ENCODE results near the gene LILRB3. TPM values are rescaled to one million over a fixed set of nuclear protein-coding genes. Genes with fewer than 3 reads are reported as not detected.

Gene LILRB3
- not detected in 2 replicates for total RNA-seq

GRCh38 chr19:54222474-54223276 lies at the start of gene LILRB3:
Gene LILRB3 (minus strand): TSS chr19:54223007. CDS start chr19:54222976, 31 bp downstream.

GRCh38 chr19:54257116-54257480 lies 34.3 kb upstream of the LILRB3 start, which contains the start of gene LILRB5:
Gene LILRB5 (minus strand): TSS chr19:54257273. CDS start chr19:54257193, 80 bp downstream.

GRCh38 chr19:54242646-54243045 lies 19.8 kb upstream of the LILRB3 start, which contains the start of gene LILRA6:
Gene LILRA6 (minus strand): TSS chr19:54242790.

GRCh38 chr19:54191011-54191810 lies 31.6 kb downstream of the LILRB3 start, which contains the start of gene TSEN34:
Gene TSEN34 (plus strand): TSS chr19:54191308. CDS start chr19:54191365, 57 bp downstream.

GRCh38 chr19:54189145-54189734 lies 33.6 kb downstream of the LILRB3 start, which contains the start of gene MBOAT7:
Gene MBOAT7 (minus strand): TSS chr19:54189580. CDS start chr19:54188508, 1,072 bp downstream.

GRCh38 chr19:54172471-54173358 lies 50.1 kb downstream of the LILRB3 start, which contains the start of gene TMC4:
Gene TMC4 (minus strand): TSS chr19:54173160. CDS start chr19:54173117, 43 bp downstream.

Small RNAs within 50 kb of the gene (small RNA-seq; reads per million reads assigned to genes)
- not detected for gene RNU6-1307P

Other genes with a start within 250 kb of the LILRB3 start
- 1.5 and 2.9 TPM in 2 replicates for gene CACNG6, start 231.4 kb downstream of the LILRB3 start, total RNA-seq
- gene VSTM1, start 159.1 kb downstream of the LILRB3 start, total RNA-seq: not detected in 2 replicates
- not detected in 2 replicates for gene TARM1, start 141.6 kb downstream of the LILRB3 start, total RNA-seq
- 0.19 TPM in 1 of 2 replicates, not detected in the other for gene OSCAR, start 122.2 kb downstream of the LILRB3 start, total RNA-seq
- 7.9 and 44.4 TPM in 2 replicates for gene NDUFA3, start 120.2 kb downstream of the LILRB3 start, total RNA-seq
- gene TFPT, start 107.3 kb downstream of the LILRB3 start, total RNA-seq: 18.9 and 24.0 TPM in 2 replicates
- 58.5 and 66.7 TPM in 2 replicates for gene PRPF31, start 107.3 kb downstream of the LILRB3 start, total RNA-seq
- 9.6 and 13.4 TPM in 2 replicates for gene CNOT3, start 85.2 kb downstream of the LILRB3 start, total RNA-seq
- gene LENG1, start 63.3 kb downstream of the LILRB3 start, total RNA-seq: 4.5 and 5.9 TPM in 2 replicates
- gene TMC4, start 49.8 kb downstream of the LILRB3 start, total RNA-seq: not detected in 2 replicates
- gene MBOAT7, start 33.4 kb downstream of the LILRB3 start, total RNA-seq: 78.7 and 93.7 TPM in 2 replicates
- 62.1 and 68.9 TPM in 2 replicates for gene TSEN34, start 31.7 kb downstream of the LILRB3 start, total RNA-seq
- gene RPS9, start 22.1 kb downstream of the LILRB3 start, total RNA-seq: 1,549 and 1,933 TPM in 2 replicates
- not detected in 2 replicates for gene LILRA6, start 19.8 kb upstream of the LILRB3 start, total RNA-seq
- not detected in 2 replicates for gene LILRB5, start 34.3 kb upstream of the LILRB3 start, total RNA-seq
- not detected in 2 replicates for gene LILRB2, start 58.1 kb upstream of the LILRB3 start, total RNA-seq
- gene LILRA5, start 90.2 kb upstream of the LILRB3 start, total RNA-seq: not detected in 2 replicates
- not detected in 2 replicates for gene LILRA4, start 116.2 kb upstream of the LILRB3 start, total RNA-seq
- gene LAIR1, start 141.9 kb upstream of the LILRB3 start, total RNA-seq: not detected in 2 replicates
- not detected in 2 replicates for gene TTYH1, start 192.5 kb upstream of the LILRB3 start, total RNA-seq
- gene LENG8, start 226.2 kb upstream of the LILRB3 start, total RNA-seq: 61.1 and 82.1 TPM in 2 replicates
- 5.6 and 8.2 TPM in 2 replicates for gene LENG9, start 240.8 kb upstream of the LILRB3 start, total RNA-seq